Smooth muscle cell (in vitro differentiated cells): ENCODE measurements around the gene KIAA1614. TPM values are rescaled to one million over a fixed set of nuclear protein-coding genes. Genes with fewer than 3 reads are reported as not detected.

Source experiments
- DNase-seq: peaks from one replicate; lab custom pipeline; 2025; ENCODE audit not compliant: unreplicated experiment; lab: John Stamatoyannopoulos, UW
- H2AFZ ChIP-seq: fragments of 200-600 bp; sonication (generic); 2 replicates; pipeline ENCODE4 v1.6.0; 2016; ENCODE audit warnings: antibody characterized with exemption, low read depth, mild to moderate bottlenecking
- H3F3A ChIP-seq: fragments of 200-600 bp; sonication (generic); 2 replicates; pipeline ENCODE4 v1.6.0; 2017; ENCODE audit warnings: antibody characterized with exemption, low read depth
- H3K27ac ChIP-seq: fragments of 200-600 bp; sonication (generic); 2 replicates; pipeline ENCODE4 v1.5.1; 2016; ENCODE audit warnings: low read depth, mild to moderate bottlenecking
- H3K27me3 ChIP-seq: fragments of 200-600 bp; sonication (generic); 2 replicates; pipeline ENCODE4 v1.6.1; 2016; ENCODE audit warnings: low read depth, mild to moderate bottlenecking
- H3K36me3 ChIP-seq: fragments of 200-600 bp; sonication (generic); 2 replicates; pipeline ENCODE4 v1.5.1; 2016; ENCODE audit warnings: low read depth
- H3K4me1 ChIP-seq: fragments of 200-600 bp; sonication (generic); 2 replicates; pipeline ENCODE4 v1.5.1; 2016; ENCODE audit warnings: low read depth
- H3K4me2 ChIP-seq: fragments of 200-600 bp; sonication (generic); 2 replicates; pipeline ENCODE4 v1.6.0; 2016; ENCODE audit warnings: mild to moderate bottlenecking
- H3K4me3 ChIP-seq: fragments of 200-600 bp; sonication (generic); 2 replicates; pipeline ENCODE4 v1.5.1; 2016; ENCODE audit warnings: mild to moderate bottlenecking
- H3K79me2 ChIP-seq: fragments of 200-600 bp; sonication (generic); 2 replicates; pipeline ENCODE4 v1.6.0; 2016; ENCODE audit warnings: low read depth, mild to moderate bottlenecking
- H3K9ac ChIP-seq: fragments of 200-600 bp; sonication (generic); 2 replicates; pipeline ENCODE4 v1.6.0; 2016; ENCODE audit warnings: low read depth
- H3K9me3 ChIP-seq: fragments of 200-600 bp; sonication (generic); replicated peaks from 2 replicates; pipeline ENCODE4 v1.5.1; 2016; ENCODE audit warnings: low read depth
- H4K20me1 ChIP-seq: fragments of 200-600 bp; sonication (generic); 2 replicates; pipeline ENCODE4 v1.6.0; 2016; ENCODE audit warnings: low read depth
- CTCF ChIP-seq: fragments of 200-600 bp; sonication (generic); IDR thresholded peaks from 2 replicates; pipeline ENCODE4 v1.5.1; 2017; ENCODE audit warnings: borderline replicate concordance, mild to moderate bottlenecking, antibody characterized with exemption; ENCODE audit not compliant: insufficient read depth, poor library complexity, severe bottlenecking
- WGBS: methylation state at CpG from one replicate; pipeline ENCODE4 v1.1.7; 2016; ENCODE audit warnings: low lambda C conversion rate; 5-methylcytosine and 5-hydroxymethylcytosine counted together
- polyA plus RNA-seq: library from polyadenylated mRNA; unstranded; fragments of >200 nt; fragmentation: Nextera tagmentation; extraction: Ambion mirVana; gene quantifications from 2 replicates; pipeline ENCODE4 v1.2.1, GENCODE V29; 2016
- total RNA-seq: library from RNA; depleted of rRNA; stranded (reverse); fragments of >200 nt; gene quantifications from 2 replicates; pipeline ENCODE4 v1.2.3, GENCODE V29; 2014

Gene KIAA1614
- total and polyA plus RNA-seq, 2 experiments from 2014 or later = 2.9 to 3.2 TPM

DNA sequence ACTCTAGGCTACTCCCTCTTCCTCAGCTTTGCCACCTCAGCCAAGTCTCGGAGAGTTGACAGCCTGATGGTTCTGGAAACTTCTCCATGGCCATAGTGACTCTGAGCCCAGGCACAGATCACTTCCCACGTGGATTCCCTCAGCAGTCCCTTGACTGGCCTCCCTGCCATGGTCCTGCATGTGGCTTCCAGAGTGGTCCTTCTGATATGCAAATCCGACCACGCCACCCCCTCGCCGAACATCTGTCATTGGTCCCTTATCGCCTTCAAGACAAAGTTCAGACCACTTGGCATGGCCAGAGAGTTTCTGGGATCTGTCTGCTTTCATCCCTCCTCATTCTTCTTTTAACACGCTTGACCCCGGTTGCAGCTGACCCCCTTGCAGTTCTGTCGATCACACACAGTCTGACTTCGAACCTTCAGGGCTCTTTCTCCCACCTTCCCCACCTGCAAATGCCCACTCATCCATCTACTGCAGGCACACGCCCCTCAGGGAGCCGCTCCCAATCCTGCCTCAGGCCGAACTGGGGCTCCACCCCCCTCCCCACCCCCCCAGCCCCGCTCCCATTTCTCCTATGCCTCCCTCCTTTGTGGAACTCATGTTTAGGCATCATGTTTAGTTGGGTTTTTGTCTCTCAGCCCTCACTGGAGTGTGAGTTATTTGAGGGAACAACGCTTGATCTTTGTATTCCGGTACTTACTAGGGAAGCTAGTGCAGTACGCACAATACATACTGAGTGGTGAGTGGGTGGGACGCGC lies 29.0 kb downstream of the KIAA1614 start:
- H3K9ac ChIP-seq = no peak overlapping the region
- no peak overlapping the region for H3K4me3 ChIP-seq
- no peak overlapping the region for H3K4me2 ChIP-seq
- no peaks in the 10 kb centered on the region for H4K20me1 ChIP-seq
- no peaks in the 10 kb centered on the region for H3K79me2 ChIP-seq
- no peaks in the 10 kb centered on the region for H3K27me3 ChIP-seq
- WGBS = 87% methylated on average over 20 of the region's 20 CpGs
- H3K4me1 ChIP-seq = no peaks in the 10 kb centered on the region
- H2AFZ ChIP-seq = no peak overlapping the region
- TF ChIP-seq CTCF = no peak
- no peaks in the 10 kb centered on the region for H3K36me3 ChIP-seq
- H3K9me3 ChIP-seq = no peaks in the 10 kb centered on the region
- H3K27ac ChIP-seq = no peak overlapping the region
- no peak for DNase-seq
- H3F3A ChIP-seq = no peaks in the 10 kb centered on the region

DNA sequence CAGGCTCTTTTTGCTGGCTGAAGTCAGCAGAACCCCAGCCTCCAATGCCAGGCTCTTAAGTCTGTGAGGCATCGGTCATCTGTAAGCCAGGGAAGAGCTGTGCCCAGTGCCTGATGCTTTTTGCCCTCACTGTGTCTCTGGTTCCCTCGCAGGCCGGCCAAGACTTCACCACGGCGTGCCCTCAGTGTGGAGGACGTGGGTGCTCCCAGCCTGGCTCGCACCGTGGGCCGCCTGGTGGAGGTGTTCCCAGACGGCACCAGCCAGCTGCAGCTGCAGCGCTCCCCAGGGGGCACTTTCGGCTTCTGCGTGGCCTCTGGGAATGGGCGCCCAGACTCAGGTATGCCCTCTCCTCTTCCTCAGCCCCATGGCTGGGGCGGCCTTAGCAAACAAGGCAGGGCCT lies 32.5 kb downstream of the KIAA1614 start:
- Histone ChIP-seq H3K27me3 (no peaks in the 10 kb centered on the region), H2AFZ (no peak overlapping the region), H3F3A (no peaks in the 10 kb centered on the region), H3K4me2 (no peak overlapping the region), H3K9ac (no peak overlapping the region), H3K4me1 (peaks cover 9% of the 10 kb centered on the region), H3K79me2 (no peaks in the 10 kb centered on the region), H3K9me3 (no peaks in the 10 kb centered on the region), H3K36me3 (no peaks in the 10 kb centered on the region), H3K4me3 (no peak overlapping the region), H3K27ac (no peak overlapping the region), H4K20me1 (no peaks in the 10 kb centered on the region)
- no peak for DNase-seq
- no peak for TF ChIP-seq CTCF
- 93% methylated on average over 15 of the region's 15 CpGs for WGBS

GRCh38 chr1:180945551-180945950 lies 32.9 kb downstream of the KIAA1614 start:
- no peaks in the 10 kb centered on the region for H3K9me3 ChIP-seq
- H3F3A ChIP-seq = no peaks in the 10 kb centered on the region
- 76% methylated on average over 8 of the region's 8 CpGs for WGBS
- no peak for TF ChIP-seq CTCF
- no peak overlapping the region for H3K4me3 ChIP-seq
- no peaks in the 10 kb centered on the region for H3K79me2 ChIP-seq
- H3K4me2 ChIP-seq = no peak overlapping the region
- no peaks in the 10 kb centered on the region for H4K20me1 ChIP-seq
- H2AFZ ChIP-seq = no peak overlapping the region
- no peak overlapping the region for H3K27ac ChIP-seq
- H3K4me1 ChIP-seq = peaks cover 9% of the 10 kb centered on the region
- H3K9ac ChIP-seq = no peak overlapping the region
- DNase-seq = no peak
- H3K27me3 ChIP-seq = no peaks in the 10 kb centered on the region
- no peaks in the 10 kb centered on the region for H3K36me3 ChIP-seq

DNA sequence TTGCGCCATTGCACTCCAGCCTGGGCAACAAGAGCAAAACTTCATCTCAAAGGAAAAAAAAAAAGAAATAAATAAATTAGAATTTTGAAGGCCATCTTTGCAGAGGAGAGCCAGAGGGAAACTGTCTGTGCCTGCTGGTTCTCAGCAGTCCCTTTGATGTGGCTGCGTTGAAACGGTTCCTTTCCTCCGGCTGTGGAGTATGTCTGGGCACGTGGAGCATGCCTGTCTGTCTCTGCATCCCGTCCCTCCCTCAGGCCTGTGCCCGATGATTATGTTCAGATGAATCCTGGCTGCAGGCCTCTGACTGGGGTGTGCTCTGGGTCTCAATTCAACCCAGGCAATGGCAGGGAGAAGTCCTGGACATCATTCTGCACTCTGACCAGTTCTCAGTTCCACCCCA lies 33.4 kb downstream of the KIAA1614 start:
- Histone ChIP-seq H3K27me3 (no peaks in the 10 kb centered on the region), H3K27ac (peak overlapping the region; percentile 90)
- WGBS = 64% methylated on average over 7 of the region's 7 CpGs

More for the DNA sequence above, 33.4 kb downstream of the KIAA1614 start:
- no peaks in the 10 kb centered on the region for H4K20me1 ChIP-seq
- H3K9ac ChIP-seq = no peak overlapping the region
- peaks cover 9% of the 10 kb centered on the region for H3K4me1 ChIP-seq
- H3F3A ChIP-seq = no peaks in the 10 kb centered on the region
- DNase-seq = no peak
- no peak overlapping the region for H3K4me2 ChIP-seq
- TF ChIP-seq CTCF = no peak
- H3K36me3 ChIP-seq = no peaks in the 10 kb centered on the region
- no peaks in the 10 kb centered on the region for H3K9me3 ChIP-seq
- H3K79me2 ChIP-seq = no peaks in the 10 kb centered on the region
- H2AFZ ChIP-seq = no peak overlapping the region
- H3K4me3 ChIP-seq = no peak overlapping the region
